Central memory CD4-positive, alpha-beta T cell (primary cell): Measurements from ENCODE around the gene CLIP3.
"Not testable (repeated sequence)": the region's sequence is repeated elsewhere in the genome, so short reads cannot be mapped to it uniquely, and the experiment has no call there.

Source experiments
- DNase-seq: peaks from one replicate; pipeline ENCODE4 v3.0.0; 2022

Gene CLIP3

DNA sequence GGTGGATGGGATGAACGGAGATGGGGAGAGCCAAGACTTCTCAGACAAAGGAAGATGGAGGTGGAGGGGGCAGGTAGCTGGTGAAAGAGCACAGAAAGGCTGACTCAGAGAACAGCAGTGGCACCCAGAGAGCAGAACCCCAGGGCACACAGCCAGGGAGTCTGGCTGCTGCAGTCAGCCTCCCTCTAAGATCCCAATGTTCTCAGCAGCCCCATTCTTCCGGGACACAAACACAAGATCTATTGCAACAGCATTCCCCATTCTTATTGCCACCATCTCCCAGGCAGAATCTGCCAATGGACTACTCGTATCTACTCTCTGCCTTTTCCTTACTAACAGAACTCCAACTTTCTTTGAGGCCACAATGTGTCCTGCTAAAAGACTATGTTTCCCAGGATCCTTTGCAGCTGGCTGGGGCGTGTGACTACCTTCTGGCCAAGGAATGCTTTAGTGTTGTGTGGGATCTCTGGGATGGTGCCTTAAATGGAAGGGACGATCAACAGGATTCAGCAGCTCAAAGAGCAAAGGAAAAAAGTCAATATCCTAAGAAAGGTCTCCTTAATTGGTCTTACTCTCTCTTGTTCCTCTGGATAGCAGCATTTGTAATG lies 13.9 kb upstream of the CLIP3 start:
- DNase-seq: no peak

DNA sequence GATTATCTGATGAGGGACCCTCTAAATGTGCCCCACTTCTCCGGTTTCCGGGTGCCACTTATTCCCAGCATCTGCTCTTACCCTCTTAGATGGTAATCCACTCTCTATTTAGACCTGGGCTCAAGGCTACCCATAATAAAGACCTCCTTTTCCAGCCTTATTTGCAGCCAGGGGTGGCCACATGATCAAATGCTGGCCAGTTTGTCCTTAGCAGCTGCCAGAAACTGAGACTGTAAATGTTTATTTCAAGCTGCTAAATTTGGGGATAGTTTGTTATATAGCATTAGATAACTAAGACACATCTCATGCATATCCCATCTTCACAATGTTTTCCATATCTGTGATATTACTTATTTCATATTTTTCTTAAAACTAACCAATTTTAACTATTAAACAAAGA lies 11.3 kb upstream of the CLIP3 start:
- DNase-seq: no peak

DNA sequence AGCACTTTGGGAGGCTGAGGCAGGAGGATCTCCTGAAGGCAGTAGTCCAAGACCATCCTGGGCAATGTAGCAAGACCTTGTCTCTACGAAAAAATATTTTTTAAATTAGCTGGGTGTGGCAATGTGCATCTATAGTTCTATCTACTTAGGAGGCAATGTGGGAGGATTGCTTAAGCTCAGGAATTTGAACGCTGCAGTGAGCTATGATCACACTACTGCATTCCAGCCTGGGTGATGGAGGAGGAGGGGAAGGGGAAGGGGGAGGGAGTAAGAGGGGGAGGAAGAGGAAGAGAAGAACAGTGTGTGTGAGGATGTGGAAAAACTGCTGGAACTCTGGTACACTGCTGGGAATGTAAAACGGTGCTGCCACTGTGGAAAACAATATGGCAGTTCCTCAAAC lies 9.2 kb upstream of the CLIP3 start:
- no peak for DNase-seq

- DNase-seq: not testable (repeated sequence)
Measured at GRCh38 chr19:36041092-36041491, 8.4 kb upstream of the CLIP3 start.

- DNase-seq: no peak
Measured at GRCh38 chr19:36040495-36040894, 7.8 kb upstream of the CLIP3 start.

GRCh38 chr19:36031308-36031707 lies 1.4 kb downstream of the CLIP3 start:
- DNase-seq: no peak

- no peak for DNase-seq
Measured at GRCh38 chr19:36030264-36031148, 2.2 kb downstream of the CLIP3 start.

GRCh38 chr19:36028313-36029041 lies 4.2 kb downstream of the CLIP3 start:
- DNase-seq: no peak

GRCh38 chr19:36027696-36028095 lies 5.0 kb downstream of the CLIP3 start:
- DNase-seq: no peak

GRCh38 chr19:36026091-36026876 lies 6.4 kb downstream of the CLIP3 start:
- DNase-seq: no peak

- DNase-seq: no peak
Measured at GRCh38 chr19:36025541-36025940, 7.1 kb downstream of the CLIP3 start.

GRCh38 chr19:36023432-36023831 lies 9.2 kb downstream of the CLIP3 start:
- no peak for DNase-seq

DNA sequence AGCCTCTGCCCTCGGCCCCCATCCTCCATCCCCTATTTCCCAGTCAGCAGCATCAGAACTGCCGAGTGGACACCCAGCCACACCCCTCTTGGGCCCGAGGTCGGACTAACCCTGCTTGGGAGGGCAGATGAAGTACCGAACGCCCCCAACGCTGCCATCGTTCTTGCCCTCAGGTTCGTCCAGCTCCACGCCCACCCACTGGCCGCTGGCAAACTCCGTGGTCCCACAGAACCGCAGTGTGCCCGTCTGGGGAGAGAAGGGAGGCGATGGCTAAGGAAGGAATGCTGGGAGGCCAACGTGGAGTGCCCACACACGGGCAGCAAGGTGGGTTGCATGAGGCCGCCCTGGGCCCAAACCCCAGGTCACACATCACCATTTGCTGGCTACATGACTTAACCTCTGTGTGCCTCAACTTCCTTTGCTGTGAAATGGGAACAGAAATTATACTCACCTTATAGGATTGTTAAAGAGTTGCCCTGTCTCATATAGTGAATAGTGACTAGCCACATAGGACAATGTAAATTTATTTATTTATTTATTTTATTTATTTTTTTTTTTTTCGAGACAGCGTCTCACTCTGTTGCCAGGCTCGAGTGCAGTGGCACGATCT lies 13.5 kb downstream of the CLIP3 start:
- DNase-seq: no peak

DNA sequence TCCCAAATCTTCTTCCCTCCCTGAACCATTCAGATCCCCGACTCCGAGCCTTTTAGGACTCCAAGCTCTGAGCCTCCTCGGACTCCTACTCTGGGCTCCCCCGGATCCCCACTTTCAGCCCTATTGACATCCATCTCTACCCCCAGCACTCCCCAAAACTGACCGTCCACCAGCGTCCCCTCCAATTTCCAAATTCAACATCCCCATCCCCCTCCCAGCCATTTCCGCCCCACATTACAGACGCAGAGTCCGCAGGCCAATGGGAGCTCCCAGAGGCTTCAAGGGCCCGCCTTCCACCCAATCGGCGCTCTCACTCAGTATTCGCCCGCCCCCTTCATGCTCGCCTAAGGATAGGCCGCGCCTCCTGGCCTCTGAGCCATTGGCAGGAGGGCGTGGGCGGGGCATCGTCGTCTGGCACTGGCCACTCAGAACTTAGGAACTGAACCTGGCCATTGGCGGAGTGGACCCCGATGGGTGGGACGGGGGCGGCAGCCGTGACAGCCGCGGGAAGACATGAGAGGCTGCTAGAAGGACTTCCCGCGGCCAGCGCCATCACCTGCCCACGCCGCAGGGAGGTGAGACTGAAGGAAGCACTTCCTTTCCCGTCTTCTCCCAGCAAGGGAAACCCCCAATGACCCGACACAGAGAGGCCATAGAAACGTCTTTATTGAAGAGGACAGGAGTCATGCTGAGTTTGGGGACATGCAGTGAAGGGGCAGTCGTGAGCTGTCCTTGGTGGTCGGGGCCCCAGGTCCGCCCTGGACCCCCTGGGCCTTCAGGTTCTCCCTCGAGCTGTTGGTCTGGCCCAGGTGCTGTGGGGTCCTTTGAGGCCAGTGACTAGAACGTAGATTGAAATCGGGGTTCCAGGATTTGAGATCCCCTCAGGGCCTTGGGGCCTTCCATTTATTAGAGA lies 18.4 kb downstream of the CLIP3 start, which contains the start of gene ALKBH6:
ALKBH6 (minus strand) TSS at position 202 of the 913 bp plus-strand sequence. CDS start 816 bp downstream, outside the sequence.
- DNase-seq: peak; percentile 98

DNA sequence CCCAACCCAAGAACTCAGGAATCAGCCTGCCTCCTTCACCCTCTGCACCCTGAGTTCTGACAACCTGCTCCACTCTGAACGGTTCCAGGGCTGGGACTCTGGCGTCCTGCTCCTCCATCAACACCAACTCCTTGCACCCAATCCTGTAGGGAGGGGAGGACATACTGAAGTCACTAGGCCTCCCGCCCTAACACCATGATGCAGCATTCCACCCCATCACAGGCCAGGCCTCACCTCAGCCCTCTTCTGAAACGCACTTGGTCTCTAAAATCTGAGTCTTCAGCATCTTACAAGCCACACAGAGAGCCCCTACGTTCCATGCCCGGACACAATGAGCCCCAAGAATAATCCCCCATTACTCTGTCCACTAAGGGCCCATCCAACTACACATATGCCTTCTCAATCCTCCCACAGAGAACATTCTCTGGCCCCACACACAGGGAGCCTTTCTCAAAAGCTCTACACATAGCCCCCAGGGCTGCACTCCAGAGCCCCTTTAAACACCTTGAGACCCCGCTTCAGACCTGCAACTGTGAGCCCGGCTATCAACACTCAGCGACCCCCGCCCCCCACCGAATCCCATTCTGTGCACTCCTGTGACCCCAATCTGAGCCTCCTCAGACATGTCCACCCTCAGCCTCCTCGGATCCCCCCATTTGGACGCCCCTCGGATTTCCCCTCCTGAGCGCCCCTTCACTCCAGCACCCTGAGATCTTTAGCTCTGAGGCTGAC lies 19.2 kb downstream of the CLIP3 start:
- no peak for DNase-seq

DNA sequence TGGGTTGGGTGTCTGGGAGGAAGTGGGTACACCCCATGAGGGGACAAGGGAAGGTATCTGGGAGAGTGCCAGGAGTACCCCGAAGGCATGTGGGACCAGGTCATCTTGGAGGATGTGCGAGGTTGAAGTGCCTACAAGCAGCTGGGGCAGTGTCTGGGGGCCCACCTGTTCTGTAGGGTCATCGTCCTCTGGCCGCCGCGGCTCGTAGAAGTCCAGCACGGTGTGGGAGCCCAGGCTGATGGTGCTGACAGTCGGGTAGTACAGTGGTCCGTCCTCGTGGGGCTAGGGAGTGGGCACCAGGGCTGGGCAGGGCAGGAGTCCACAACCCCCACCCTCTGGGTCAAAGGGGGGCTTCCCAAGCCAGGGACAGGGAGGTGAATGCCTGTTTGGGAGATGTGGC lies 22.3 kb downstream of the CLIP3 start:
- DNase-seq: no peak

DNA sequence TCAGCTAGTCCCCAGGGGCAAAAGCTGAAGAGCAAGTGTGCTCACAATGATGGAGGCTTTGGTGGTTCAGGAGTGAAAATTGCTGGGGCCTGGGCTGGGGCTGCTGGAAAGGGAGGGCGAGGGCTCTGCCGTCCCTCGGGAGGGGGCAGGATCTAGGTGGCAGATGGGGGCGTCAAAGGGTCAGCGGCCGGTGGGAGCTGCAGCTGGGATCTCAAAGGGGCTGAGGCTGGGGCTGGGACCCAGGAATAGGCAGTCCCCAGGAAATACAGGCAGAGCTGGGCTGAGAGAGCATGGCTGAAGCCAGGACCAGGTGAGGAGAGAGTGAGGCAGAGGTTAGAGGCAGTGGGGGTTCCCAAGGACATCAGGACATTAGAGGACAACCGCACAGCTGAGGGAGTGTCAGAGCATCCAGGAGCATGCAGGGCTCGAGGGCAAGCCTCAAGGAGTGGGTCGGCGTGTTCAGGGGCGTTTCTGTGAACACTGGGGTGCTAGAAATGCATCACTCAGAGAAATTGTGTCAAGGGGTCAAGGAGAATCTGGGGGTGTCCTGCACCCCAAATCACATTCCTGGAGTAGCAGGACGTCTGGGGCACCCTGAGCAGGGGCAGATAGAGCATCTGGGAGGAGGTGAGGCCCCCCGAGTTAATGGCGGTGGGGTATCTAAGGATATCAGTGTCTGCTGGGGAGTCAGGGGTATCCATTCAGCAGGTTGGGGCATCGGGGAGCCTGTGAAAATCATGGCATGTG lies 22.9 kb downstream of the CLIP3 start:
- no peak for DNase-seq

GRCh38 chr19:36009220-36009619 lies 23.5 kb downstream of the CLIP3 start:
- peak; percentile 21 for DNase-seq

- no peak for DNase-seq
Measured at GRCh38 chr19:36008336-36008978, 24.2 kb downstream of the CLIP3 start, which contains the start of gene SYNE4. TSS of gene SYNE4 (minus strand) at chr19:36008813. CDS start at chr19:36008681, 132 bp downstream.
